NCI-H1417 (cell line): Measurements from ENCODE around the gene PRKRIP1.
A peak's percentile ranks its signal among the peaks of the same experiment; 100 is the strongest.
"Not testable (repeated sequence)": the region's sequence is repeated elsewhere in the genome, so short reads cannot be mapped to it uniquely, and the experiment has no call there.

Experiments used
- DNase-seq, 3 experiments: peaks; one replicate each; lab custom pipeline; 2025; lab: John Stamatoyannopoulos, UW

Gene PRKRIP1

GRCh38 chr7:102404005-102404861 lies 8.1 kb downstream of the PRKRIP1 start:
- DNase-seq: peak; percentile 23 to 65 (median 51)

- DNase-seq: not testable (repeated sequence)
These were observed 8.7 kb downstream of the PRKRIP1 start for GRCh38 chr7:102404862-102405188.

- no peak for DNase-seq
These were observed 11.7 kb downstream of the PRKRIP1 start for GRCh38 chr7:102407910-102408309.

- not testable (repeated sequence) for DNase-seq
These were observed 12.4 kb downstream of the PRKRIP1 start for GRCh38 chr7:102408530-102408929.

- DNase-seq: no peak
These were observed 13.2 kb downstream of the PRKRIP1 start for GRCh38 chr7:102409340-102409739.

GRCh38 chr7:102410123-102410522 lies 14.0 kb downstream of the PRKRIP1 start:
- no peak for DNase-seq

- DNase-seq: no peak
These were observed 14.8 kb downstream of the PRKRIP1 start for GRCh38 chr7:102410918-102411317.

GRCh38 chr7:102412548-102412947 lies 16.4 kb downstream of the PRKRIP1 start:
- peak in 1 of 3 experiments; percentile 15 for DNase-seq

- DNase-seq: no peak
These were observed 16.9 kb downstream of the PRKRIP1 start for GRCh38 chr7:102413091-102413490.

- no peak for DNase-seq
These were observed 17.4 kb downstream of the PRKRIP1 start for GRCh38 chr7:102413611-102414010.

GRCh38 chr7:102415685-102416225 lies 19.6 kb downstream of the PRKRIP1 start:
- no peak for DNase-seq

- no peak for DNase-seq
These were observed 20.2 kb downstream of the PRKRIP1 start for GRCh38 chr7:102416406-102416805.

- DNase-seq: no peak
These were observed 20.9 kb downstream of the PRKRIP1 start for GRCh38 chr7:102417105-102417504.

GRCh38 chr7:102418592-102418991 lies 22.4 kb downstream of the PRKRIP1 start:
- no peak for DNase-seq

- no peak for DNase-seq
These were observed 25.6 kb downstream of the PRKRIP1 start for GRCh38 chr7:102421706-102422240.

GRCh38 chr7:102424129-102424551 lies 28.0 kb downstream of the PRKRIP1 start:
- DNase-seq: no peak

GRCh38 chr7:102424787-102425218 lies 28.6 kb downstream of the PRKRIP1 start:
- DNase-seq: no peak

- no peak for DNase-seq
These were observed 29.6 kb downstream of the PRKRIP1 start for GRCh38 chr7:102425639-102426267.

GRCh38 chr7:102426268-102427018 lies 30.3 kb downstream of the PRKRIP1 start:
- DNase-seq: no peak

GRCh38 chr7:102427019-102427405 lies 30.8 kb downstream of the PRKRIP1 start:
- DNase-seq: no peak

GRCh38 chr7:102429141-102429899 lies 33.2 kb downstream of the PRKRIP1 start:
- no peak for DNase-seq
